ENCODE measurements around the gene DKK3. TPM values are rescaled to one million over a fixed set of nuclear protein-coding genes. Genes with fewer than 3 reads are reported as not detected.

DKK3 gene
- total and polyA plus RNA-seq, 2 of the 13 experiments (the other 11 are each of a cell fraction or from before 2014, with no cell fraction given), result 0.09 to 0.67 TPM

DNA sequence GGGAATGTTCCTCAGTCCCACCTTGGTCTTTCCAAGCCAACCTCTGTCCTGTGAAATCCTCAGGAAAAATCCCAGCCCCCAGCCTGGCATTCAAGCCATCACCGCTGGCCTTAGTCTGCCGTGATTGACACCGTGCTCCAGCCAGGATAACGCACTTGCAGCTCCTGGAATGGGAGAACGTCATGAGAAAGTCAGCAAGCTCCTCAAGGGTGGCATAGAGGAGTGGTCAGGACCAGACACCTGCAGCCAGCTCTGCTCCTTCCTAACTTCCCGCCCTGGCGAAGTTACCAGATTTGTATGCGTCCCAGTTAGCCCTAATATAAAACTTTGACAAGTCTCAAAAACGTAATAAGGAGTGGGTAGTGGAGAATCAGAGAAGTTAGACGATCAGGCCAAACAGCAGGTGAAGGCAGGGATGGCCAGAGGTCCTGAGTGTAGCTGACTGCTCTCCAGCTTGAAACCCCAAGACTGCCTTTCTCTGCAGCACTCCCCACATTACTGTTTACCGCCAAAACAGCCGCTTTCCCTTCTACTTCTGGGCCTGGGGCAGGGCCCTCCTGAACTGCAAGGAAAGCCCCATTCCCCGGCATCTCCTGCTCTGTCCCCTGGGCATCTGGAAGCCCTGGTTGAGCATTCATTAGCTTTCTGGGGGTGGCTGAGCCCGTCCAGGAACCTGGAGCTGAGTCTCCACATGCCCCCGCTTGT, 1.3 kb upstream of the DKK3 start:
- H3K9me3 ChIP-seq (ENCODE audit: low read length), result no peaks in the 10 kb centered on the region
- POLR2A ChIA-PET, result interaction anchor here (0.6 kb wide), 1 partner anchor 167 kb away, joined by 3 read pairs; no protein-coding TSS in a partner anchor
- intact Hi-C loops (cut with micrococcal nuclease; ENCODE audit: unreplicated experiment), result no loop called here
- peak overlapping the region in 1 of 3 experiments; percentile 28; a peak in 2 of 6 replicates for H3K4me3 ChIP-seq (replicated peaks in 1 of 3; ENCODE audit: insufficient read depth in 1 of 3, low read depth in 2 of 3, low read length in 3 of 3)
- H2AFZ ChIP-seq (ENCODE audit: low read length), result no peak overlapping the region
- no peaks in the 10 kb centered on the region for H3K36me3 ChIP-seq (replicated peaks in 1 of 2; ENCODE audit: control insufficient read depth in 1 of 2, insufficient read depth in 2 of 2, low read length in 2 of 2)
- H3K4me2 ChIP-seq (ENCODE audit: low read depth, low read length), result peak overlapping the region; percentile 45
- no peaks in the 10 kb centered on the region for H3K79me2 ChIP-seq (ENCODE audit: insufficient read depth, low read length)
- ATAC-seq (peak; percentile 28; the same call in 1 of the 3 replicates), FAIRE-seq (no peak), DNase-seq (ENCODE audit: low spot score) (no peak)
- no peak overlapping the region for H3K27ac ChIP-seq (ENCODE audit: extremely low read length, insufficient read depth, low read length)
- in situ Hi-C loops (cut with HindIII; ENCODE audit: extremely low pct_ligation_motif_present, low pct_unique_long_range_greater_than_20kb), result no loop called here
- 0 out of 2 replicates have a peak, but pooled peaks have one; percentile 37 for TF ChIP-seq MTF2 (CRISPR knock-in tag; IDR thresholded peaks at IDR 0.05; ENCODE audit: borderline replicate concordance)
- no peak for TF ChIP-seq ZNF598 (CRISPR knock-in tag; IDR thresholded peaks at IDR 0.05; ENCODE audit: borderline replicate concordance)
- no peaks in the 10 kb centered on the region for H3K4me1 ChIP-seq (ENCODE audit: insufficient read depth, low read length)
- BruUV-seq (replicated peaks), result no TSS peak
- CTCF ChIA-PET (ENCODE audit: low intra/inter-chr PET ratio, low total read pairs), result no interaction called here
- H3K27me3 ChIP-seq (ENCODE audit: control insufficient read depth in 1 of 2, insufficient read depth in 2 of 2, low read length in 2 of 2), result peaks cover 6 to 40% of the 10 kb centered on the region in 2 experiments
- H3K9ac ChIP-seq (ENCODE audit: insufficient read depth, low read depth, low read length), result no peak overlapping the region
- WGBS (ENCODE audit: low lambda C conversion rate), result 53% methylated on average over 13 of the region's 15 CpGs
- no peaks in the 10 kb centered on the region for H4K20me1 ChIP-seq (ENCODE audit: insufficient read depth, low read length)

DNA sequence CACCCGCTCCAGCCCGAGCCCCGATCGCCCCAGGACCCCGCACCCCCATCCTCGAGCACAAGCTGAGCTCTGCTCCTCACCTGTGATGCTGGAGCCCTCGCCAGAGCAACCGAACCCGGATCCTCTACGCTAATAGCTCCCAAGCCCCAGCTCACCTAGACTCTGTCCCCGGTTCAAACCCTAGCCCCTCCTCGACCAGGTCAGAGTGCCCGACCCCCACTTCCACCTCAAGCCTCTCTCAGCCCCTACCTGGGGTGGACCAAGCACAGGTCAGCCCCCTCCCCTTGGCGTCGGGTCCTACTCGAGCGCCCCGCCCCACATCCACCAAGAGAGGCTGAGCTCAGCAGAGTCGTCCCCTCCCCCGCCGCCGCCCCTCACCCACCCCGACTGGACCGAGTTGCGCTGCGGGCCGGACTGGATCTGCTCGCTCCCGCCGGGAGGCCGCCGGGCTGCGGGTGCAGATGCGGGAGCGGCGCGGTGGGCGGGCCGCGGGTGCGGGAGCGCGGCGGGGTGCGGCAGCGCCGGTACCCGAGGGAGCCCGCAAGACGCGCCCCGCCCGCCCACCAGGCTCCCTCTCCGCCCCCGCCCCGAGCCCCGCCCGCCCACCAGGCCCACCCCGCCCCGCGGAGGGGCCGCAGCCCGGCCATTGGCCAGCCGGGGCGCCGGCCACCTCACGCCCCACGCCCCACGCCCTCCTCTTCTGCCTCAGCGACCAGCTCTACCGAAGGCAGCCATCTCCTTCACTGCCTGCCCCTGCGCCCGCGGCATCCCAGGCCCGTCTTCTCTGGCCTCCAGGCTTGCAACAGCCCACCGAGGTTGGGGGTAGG, 577 bp upstream of the DKK3 start:
- peaks cover 6 to 43% of the 10 kb centered on the region in 2 experiments for H3K27me3 ChIP-seq (ENCODE audit: control insufficient read depth in 1 of 2, insufficient read depth in 2 of 2, low read length in 2 of 2)
- 13% methylated on average over 11 of the region's 76 CpGs for WGBS (ENCODE audit: low lambda C conversion rate)
- peak overlapping the region; percentile 16 to 64 (median 39); a peak in 3 of 6 replicates for H3K4me3 ChIP-seq (replicated peaks in 1 of 3; ENCODE audit: insufficient read depth in 1 of 3, low read depth in 2 of 3, low read length in 3 of 3)
- H3K4me1 ChIP-seq (ENCODE audit: insufficient read depth, low read length), result no peaks in the 10 kb centered on the region
- intact Hi-C loops (cut with micrococcal nuclease; ENCODE audit: unreplicated experiment), result no loop called here
- no peak overlapping the region for H3K9ac ChIP-seq (ENCODE audit: insufficient read depth, low read depth, low read length)
- no peak overlapping the region for H2AFZ ChIP-seq (ENCODE audit: low read length)
- H3K4me2 ChIP-seq (ENCODE audit: low read depth, low read length), result peak overlapping the region; percentile 62
- no peaks in the 10 kb centered on the region for H4K20me1 ChIP-seq (ENCODE audit: insufficient read depth, low read length)
- CTCF ChIA-PET (ENCODE audit: low intra/inter-chr PET ratio, low total read pairs), result no interaction called here
- no peak overlapping the region for H3K27ac ChIP-seq (ENCODE audit: extremely low read length, insufficient read depth, low read length)
- DNase-seq (ENCODE audit: low spot score) (no peak), ATAC-seq (peak; percentile 52; the same call in 2 of the 3 replicates), FAIRE-seq (no peak)
- no TSS peak for BruUV-seq (replicated peaks)
- POLR2A ChIA-PET, result interaction anchor here (0.6 kb wide), 1 partner anchor 167 kb away, joined by 3 read pairs; no protein-coding TSS in a partner anchor
- H3K36me3 ChIP-seq (replicated peaks in 1 of 2; ENCODE audit: control insufficient read depth in 1 of 2, insufficient read depth in 2 of 2, low read length in 2 of 2), result no peaks in the 10 kb centered on the region
- no peaks in the 10 kb centered on the region for H3K9me3 ChIP-seq (ENCODE audit: low read length)
- in situ Hi-C loops (cut with HindIII; ENCODE audit: extremely low pct_ligation_motif_present, low pct_unique_long_range_greater_than_20kb), result no loop called here
- no peaks in the 10 kb centered on the region for H3K79me2 ChIP-seq (ENCODE audit: insufficient read depth, low read length)
- TF ChIP-seq, protein P1, sequence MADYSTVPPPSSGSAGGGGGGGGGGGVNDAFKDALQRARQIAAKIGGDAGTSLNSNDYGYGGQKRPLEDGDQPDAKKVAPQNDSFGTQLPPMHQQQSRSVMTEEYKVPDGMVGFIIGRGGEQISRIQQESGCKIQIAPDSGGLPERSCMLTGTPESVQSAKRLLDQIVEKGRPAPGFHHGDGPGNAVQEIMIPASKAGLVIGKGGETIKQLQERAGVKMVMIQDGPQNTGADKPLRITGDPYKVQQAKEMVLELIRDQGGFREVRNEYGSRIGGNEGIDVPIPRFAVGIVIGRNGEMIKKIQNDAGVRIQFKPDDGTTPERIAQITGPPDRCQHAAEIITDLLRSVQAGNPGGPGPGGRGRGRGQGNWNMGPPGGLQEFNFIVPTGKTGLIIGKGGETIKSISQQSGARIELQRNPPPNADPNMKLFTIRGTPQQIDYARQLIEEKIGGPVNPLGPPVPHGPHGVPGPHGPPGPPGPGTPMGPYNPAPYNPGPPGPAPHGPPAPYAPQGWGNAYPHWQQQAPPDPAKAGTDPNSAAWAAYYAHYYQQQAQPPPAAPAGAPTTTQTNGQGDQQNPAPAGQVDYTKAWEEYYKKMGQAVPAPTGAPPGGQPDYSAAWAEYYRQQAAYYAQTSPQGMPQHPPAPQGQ (CRISPR knock-in tag; IDR thresholded peaks at IDR 0.05; ENCODE audit: borderline replicate concordance), result no peak
- TF ChIP-seq PTBP1 (IDR thresholded peaks at IDR 0.05; ENCODE audit: low read depth, low read length, poor library complexity, severe bottlenecking) (no peak), ZKSCAN8 (CRISPR knock-in tag; IDR thresholded peaks at IDR 0.05; ENCODE audit: borderline replicate concordance) (no peak), ZNF24 (IDR thresholded peaks at IDR 0.05) (no peak), SP4 (CRISPR knock-in tag; IDR thresholded peaks at IDR 0.05) (no peak), CCDC6 (CRISPR knock-in tag; IDR thresholded peaks at IDR 0.05) (no peak), KMT2B (CRISPR knock-in tag; IDR thresholded peaks at IDR 0.05) (no peak), PHF5A (CRISPR knock-in tag; IDR thresholded peaks at IDR 0.05; ENCODE audit: low read depth, unreplicated experiment) (no peak), ZFX (CRISPR knock-in tag; IDR thresholded peaks at IDR 0.05; ENCODE audit: low read depth) (no peak), PRPF4 (IDR thresholded peaks at IDR 0.05; ENCODE audit: low read depth, low read length, poor library complexity, severe bottlenecking) (no peak)

Data from HepG2 (cell line).